ENCODE measurements around the gene DNAJC4.
"Not testable (repeated sequence)": the region's sequence is repeated elsewhere in the genome, so short reads cannot be mapped to it uniquely, and the experiment has no call there.

- not testable (repeated sequence) for TF ChIP-seq CTCF (IDR thresholded peaks at IDR 0.05; ENCODE audit: poor library complexity, severe bottlenecking); EP300 (conservative IDR thresholded peaks at IDR 0.05; ENCODE audit: poor library complexity, severe bottlenecking); TAF1 (IDR thresholded peaks at IDR 0.05; ENCODE audit: low read depth); EZH2 (IDR thresholded peaks at IDR 0.05; ENCODE audit: borderline replicate concordance, insufficient read depth, low read length, poor library complexity, severe bottlenecking)
Observed at GRCh38 chr11:64246621-64246870, 16.2 kb downstream of the DNAJC4 start.

All from neural cell (in vitro differentiated cells).